Posterior vena cava (tissue), 2 donors: ENCODE results near the gene LRRC37A3. TPM values are rescaled to one million over a fixed set of nuclear protein-coding genes. Genes with fewer than 3 reads are reported as not detected.
"Not testable (repeated sequence)": the region's sequence is repeated elsewhere in the genome, so short reads cannot be mapped to it uniquely, and the experiment has no call there.

Experiments
- DNase-seq: peaks from one replicate; pipeline ENCODE4 v3.0.0-alpha.2; 2020; ENCODE audit warnings: low spot score
- intact Hi-C, 2 donors: fragments of 100-400 bp; cut with DNase I; formaldehyde crosslinking; loops; one replicate each; pipeline versions ENCODE4 v1.14.1 to v1.14.2; 2022 to 2023
- total RNA-seq, 2 donors: library from RNA; stranded (reverse); fragmentation: NEBNext Ultra II Directional; extraction: Animal tissue kit (Norgen Biotek cat#: 25700); gene quantifications; one replicate each; pipeline ENCODE4 v1.2.1, GENCODE V29; 2021
- donor health status: DM: yes; HTN: yes; CAD: no.
- donor health status: DM: yes; HTN: yes; CAD: no.

LRRC37A3 gene
- total RNA-seq, 2 donors from 2014 or later: 8.7 to 14.8 TPM

DNA sequence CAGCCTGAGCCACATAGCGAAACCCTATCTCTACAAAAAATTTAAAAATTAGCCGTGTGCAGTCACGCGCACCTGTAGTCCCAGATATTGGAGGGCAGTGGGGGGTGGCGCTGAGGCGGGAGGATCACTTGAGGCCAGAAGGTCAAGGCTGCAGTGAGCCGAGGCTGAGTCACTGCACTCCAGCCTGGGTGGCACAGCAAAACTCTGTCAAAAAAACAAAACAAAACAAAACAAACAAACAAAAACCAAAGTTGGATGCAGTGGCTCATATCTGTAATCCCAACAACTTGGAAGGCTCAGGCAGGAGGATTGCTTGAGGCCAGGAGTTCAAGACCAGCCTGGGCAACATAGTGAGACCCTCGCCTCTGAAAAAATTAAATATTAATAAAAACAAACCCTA lies 75.4 kb downstream of the LRRC37A3 start:
- DNase-seq, intact Hi-C loops: not testable (repeated sequence)

DNA sequence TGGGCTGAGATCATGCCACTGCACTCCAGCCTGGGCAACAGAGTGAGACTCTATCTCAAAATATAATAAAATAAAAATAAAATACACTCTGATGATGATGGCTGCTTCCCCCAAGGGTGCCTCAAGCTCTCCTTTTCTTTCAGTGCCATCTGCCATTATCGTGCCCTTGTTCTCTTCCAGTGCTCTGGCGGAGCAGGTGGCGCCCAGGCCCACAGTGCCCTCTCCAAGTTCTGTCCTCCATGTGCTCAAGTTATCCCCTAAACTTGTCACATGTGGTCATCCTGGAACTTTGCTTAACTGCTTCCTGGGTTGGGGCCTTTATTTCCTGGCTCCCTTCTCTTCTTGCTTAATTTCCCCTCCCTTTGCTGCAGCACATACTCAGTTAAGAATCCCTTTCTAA lies 76.4 kb downstream of the LRRC37A3 start:
- intact Hi-C loops, DNase-seq: not testable (repeated sequence)

DNA sequence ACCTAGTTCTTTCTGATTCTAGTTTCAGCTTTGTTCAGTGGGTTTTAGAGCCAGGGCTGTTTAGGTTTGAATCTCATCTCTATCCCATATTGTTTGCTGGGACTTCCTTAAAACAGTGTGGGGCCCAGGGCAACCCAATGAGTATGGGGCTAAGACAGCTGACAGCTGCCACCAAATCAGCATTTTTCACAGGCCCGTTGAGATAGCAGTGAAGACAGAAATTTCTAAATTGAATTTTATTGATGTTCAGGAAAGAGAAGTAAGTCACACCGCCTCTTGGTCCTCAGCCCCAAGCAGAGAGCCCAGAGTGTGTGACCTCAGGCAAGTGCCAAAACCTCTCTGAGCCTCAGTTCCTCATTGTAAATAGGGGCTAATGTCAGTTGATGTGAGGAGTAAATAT lies 78.3 kb downstream of the LRRC37A3 start:
- DNase-seq, intact Hi-C loops: not testable (repeated sequence)

DNA sequence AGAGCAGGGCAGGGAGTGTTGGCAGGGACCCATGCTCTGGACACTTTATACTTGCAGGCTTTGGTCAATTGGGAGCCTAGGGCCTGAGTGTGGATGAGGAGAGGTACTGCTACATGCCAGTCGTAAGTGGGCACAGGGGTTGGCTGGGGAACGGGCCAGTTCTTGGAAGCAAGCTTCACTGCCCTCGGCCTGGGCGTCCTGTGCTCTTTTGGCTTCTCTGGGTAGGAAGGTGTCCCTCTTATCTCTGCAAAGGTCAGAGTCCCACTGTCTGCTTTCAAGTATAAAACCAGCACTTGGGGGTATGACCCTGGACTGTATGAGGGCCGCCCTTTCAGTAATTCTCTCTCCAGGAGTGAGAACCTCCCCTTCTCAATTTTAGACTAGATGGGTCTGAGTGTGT lies 80.8 kb downstream of the LRRC37A3 start:
- DNase-seq, intact Hi-C loops: not testable (repeated sequence)

DNA sequence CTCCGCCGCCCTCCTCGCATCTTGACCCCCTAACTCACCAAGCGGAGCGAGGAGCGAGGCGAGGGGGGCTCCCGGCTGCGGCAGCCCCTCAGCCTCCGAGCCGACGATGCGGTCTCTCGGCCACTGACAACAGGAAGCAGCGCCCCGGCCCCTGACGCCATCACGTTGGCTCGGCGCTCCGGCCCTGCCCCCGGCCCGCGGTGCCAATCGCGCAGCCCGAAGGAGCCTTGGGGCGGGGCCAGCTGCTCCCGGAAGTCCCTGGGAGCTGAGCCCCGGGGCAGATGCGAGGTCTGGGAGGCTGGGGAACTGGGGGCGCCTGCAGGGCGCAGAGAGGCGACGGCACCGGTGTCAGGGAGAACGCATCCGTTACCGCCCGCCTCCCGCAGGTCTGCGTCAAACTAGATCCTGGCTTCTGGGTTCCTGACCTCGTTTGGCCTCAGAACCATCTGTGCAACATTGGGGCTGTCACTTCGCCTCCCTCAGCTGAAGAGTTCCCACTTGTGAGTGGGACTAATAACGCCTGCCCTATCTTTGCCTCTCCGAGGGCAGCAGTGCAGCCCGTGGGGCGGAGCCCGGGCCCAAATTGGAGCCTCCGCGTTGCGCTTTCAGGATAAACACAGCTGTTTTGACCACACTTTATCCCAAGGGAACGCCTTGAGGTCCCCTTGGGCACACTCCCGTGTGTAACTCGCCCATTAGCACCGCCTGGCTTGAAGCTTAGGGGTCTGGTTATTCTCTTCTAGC lies 82.1 kb downstream of the LRRC37A3 start:
- intact Hi-C loops: not testable (repeated sequence)
- peak; percentile 97 for DNase-seq

- intact Hi-C loops: not testable (repeated sequence)
- peak; percentile 83 for DNase-seq
These were observed 82.7 kb downstream of the LRRC37A3 start for GRCh38 chr17:64836623-64837017.

- peak; percentile 86 for DNase-seq
- intact Hi-C loops: not testable (repeated sequence)
These were observed 85.2 kb downstream of the LRRC37A3 start for GRCh38 chr17:64834060-64834459.

GRCh38 chr17:64830631-64831040 lies 88.6 kb downstream of the LRRC37A3 start:
- DNase-seq, intact Hi-C loops: not testable (repeated sequence)

GRCh38 chr17:64829824-64830630 lies 89.3 kb downstream of the LRRC37A3 start:
- DNase-seq, intact Hi-C loops: not testable (repeated sequence)

DNA sequence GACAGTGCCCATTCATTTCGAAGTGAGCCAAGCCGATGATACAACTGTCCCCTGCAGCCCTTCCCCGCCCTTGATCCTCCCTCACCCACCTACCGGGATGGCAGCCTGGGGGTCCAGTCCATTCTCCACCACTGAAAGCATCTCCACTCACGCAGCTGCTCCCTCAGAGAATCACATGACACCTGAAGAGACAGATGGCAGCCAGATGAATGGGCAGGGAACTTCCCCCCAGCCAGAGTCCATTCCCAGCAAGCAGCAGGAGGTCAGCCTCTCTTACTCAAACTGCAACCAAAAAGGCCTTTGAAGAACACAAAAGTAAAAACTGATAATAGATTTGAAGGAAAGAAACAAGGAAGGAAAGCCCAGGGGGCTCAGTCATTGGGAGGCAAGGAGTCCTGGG lies 90.2 kb downstream of the LRRC37A3 start:
- intact Hi-C loops, DNase-seq: not testable (repeated sequence)

DNA sequence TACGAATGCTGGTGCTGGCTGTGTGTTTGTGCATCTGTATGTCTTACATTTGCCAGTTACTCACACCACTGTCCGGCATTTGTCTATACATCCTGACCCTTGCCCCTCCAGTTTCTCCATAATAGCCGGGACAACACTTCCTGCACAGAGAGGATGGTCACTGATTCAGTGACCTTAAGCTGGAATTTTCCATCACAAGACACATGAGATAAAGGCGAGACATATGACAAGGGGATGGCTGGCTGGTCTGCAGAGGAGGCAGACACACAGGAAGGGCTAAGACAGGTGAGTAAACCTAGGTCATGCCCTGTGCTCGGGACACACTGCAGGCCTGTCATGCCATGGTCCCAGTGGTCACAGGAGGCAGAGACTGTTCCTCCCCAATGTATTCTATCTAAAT lies 100.4 kb downstream of the LRRC37A3 start:
- DNase-seq, intact Hi-C loops: not testable (repeated sequence)

GRCh38 chr17:64815833-64816198 lies 103.5 kb downstream of the LRRC37A3 start:
- intact Hi-C loops, DNase-seq: not testable (repeated sequence)

DNA sequence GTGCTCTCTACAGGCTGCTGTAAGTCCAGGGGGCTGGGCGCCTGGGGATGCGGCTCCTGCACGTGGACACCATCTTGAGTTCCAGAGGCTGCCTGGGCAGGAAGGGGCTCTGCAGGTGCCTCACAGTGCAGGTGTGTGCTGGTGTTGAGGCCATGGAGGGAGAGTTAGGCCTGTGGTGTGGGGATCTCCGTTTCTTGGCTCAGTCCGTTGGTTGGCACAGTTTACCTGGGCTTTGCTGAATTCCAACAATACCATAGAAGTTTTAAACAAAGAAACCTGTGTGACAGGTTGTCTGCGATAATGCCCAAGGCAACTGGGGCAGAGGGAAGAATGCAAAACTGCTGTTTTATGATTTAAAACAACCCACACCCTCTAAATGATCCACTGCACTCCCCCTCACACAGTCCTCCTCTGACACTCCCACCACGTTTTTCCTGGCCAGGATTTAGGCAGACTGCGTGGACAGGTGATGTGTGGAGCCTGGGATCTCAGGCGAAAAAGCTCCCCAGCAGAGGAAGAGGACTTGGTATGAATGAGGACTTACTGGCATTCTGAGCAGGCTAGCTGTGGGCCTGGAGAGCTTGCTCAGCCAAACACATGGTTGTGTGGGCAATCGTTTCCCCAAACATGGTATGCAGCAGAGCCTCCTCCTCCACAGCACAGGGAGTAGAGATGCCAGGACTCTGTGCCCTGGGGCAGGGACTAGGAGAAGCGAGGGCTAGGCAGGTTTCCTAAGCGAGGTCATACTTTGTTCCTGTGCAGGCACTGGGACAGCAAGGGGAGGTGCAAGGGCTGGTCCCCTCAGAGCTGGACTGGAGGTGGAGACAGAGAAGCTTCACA lies 104.1 kb downstream of the LRRC37A3 start:
- intact Hi-C loops: not testable (repeated sequence)
- peak; percentile 52 for DNase-seq

DNA sequence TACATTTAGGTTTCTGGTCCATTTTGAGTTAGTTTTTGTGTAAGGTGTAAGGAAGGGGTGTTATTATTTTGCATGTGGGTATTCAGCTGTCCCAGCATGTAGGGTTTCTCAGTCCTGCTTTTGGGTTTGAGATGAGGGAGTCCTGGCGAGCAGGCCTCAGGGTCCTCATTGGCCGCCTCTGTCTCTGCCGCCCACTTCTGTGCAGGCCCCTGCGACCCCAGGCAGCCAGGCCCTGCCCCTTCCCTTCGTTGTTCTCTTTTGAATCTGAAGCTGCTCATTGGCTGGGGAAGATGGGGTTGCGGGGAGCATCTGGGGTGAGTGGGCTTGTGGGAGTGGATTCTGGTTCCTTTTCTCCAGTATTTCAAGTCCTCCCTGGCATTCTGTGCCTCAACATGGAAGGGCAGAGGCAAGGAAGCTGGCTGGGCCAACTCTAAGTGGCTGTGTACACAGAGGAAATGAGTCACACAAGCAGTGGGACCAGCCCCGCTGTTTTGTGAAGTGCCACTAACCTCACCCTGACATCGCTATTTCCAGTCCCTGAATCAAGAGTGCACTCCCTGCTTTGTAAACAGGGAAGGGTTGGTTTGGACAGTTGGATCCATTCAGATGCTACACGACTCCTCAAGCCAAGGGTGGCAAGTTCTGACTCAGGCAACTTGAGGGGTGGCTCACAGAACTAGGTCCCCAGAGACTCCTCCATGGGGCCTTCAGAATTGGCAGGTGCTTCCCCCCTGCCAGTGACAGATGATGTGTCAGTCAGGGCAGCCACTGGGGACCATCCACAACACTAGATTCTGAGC lies 110.9 kb downstream of the LRRC37A3 start:
- peak; percentile 83 for DNase-seq
- intact Hi-C loops: not testable (repeated sequence)

Other genes with a start within 250 kb of the LRRC37A3 start
- gene GNA13, start 137.3 kb upstream of the LRRC37A3 start, total RNA-seq: 10 to 100 TPM; 43.0 to 54.0 TPM
- 1 to 10 TPM; 5.3 to 7.3 TPM for gene RGS9, start 217.9 kb upstream of the LRRC37A3 start, total RNA-seq